Activated CD8-positive, alpha-beta memory T cell treated with anti-CD3 and anti-CD28 coated beads, Interleukin-2, amount 10 ng/mL, durations not matched to agents 7 days and 5 days (primary cell): ENCODE measurements around the gene APEH. TPM values are rescaled to one million over a fixed set of nuclear protein-coding genes. Genes with fewer than 3 reads are reported as not detected.

ENCODE experiments used
- ATAC-seq: fragments of 150-1000 bp; cut with Tn5 transposase; one replicate; pipeline ENCODE4 v1.10.0; 2021; ENCODE audit warnings: moderate library complexity
- CTCF ChIA-PET: fragments of 350-600 bp; sonication (Branson Sonifier 250); formaldehyde crosslinking; loops from one replicate; lab custom pipeline; 2021; ENCODE audit warnings: antibody characterized with exemption; lab: Charles Lee
- DNase-seq: peaks from one replicate; pipeline ENCODE4 v3.0.0-alpha.2; 2020
- H3K27ac Mint-ChIP-seq: one replicate; pipeline ENCODE4 v1.8.0; 2021; ENCODE audit warnings: mild to moderate bottlenecking, mixed read lengths
- H3K27me3 Mint-ChIP-seq: one replicate; pipeline ENCODE4 v1.8.0; 2021; ENCODE audit warnings: mixed read lengths
- H3K36me3 Mint-ChIP-seq: one replicate; pipeline ENCODE4 v1.8.0; 2021; ENCODE audit warnings: mild to moderate bottlenecking, mixed read lengths
- H3K4me1 Mint-ChIP-seq: one replicate; pipeline ENCODE4 v1.8.0; 2021; ENCODE audit warnings: mixed read lengths
- H3K4me3 Mint-ChIP-seq: one replicate; pipeline ENCODE4 v1.8.0; 2021; ENCODE audit warnings: mild to moderate bottlenecking, moderate library complexity, mixed read lengths
- H3K9me3 Mint-ChIP-seq: one replicate; pipeline ENCODE4 v1.8.0; 2022; ENCODE audit warnings: low read depth, mixed read lengths
- total RNA-seq, 2 experiments: library from RNA; stranded (reverse); gene quantifications; one replicate each; pipeline ENCODE4 v1.2.3, GENCODE V29; 2021

APEH gene
- total RNA-seq, 2 experiments from 2014 or later = 150 to 172 TPM

GRCh38 chr3:49665822-49666519 lies 8.2 kb upstream of the APEH start:
- no peak overlapping the region for H3K4me3 Mint-ChIP-seq
- peak; percentile 28 for ATAC-seq
- no peak for DNase-seq
- CTCF ChIA-PET = interaction anchor here (1.2 to 2.9 kb wide), 2 partner anchors 126 to 173 kb away, joined by 5 to 22 read pairs; no protein-coding TSS in a partner anchor
- no peaks in the 10 kb centered on the region for H3K9me3 Mint-ChIP-seq
- peaks cover 5% of the 10 kb centered on the region for H3K4me1 Mint-ChIP-seq
- no peak overlapping the region for H3K27ac Mint-ChIP-seq
- H3K36me3 Mint-ChIP-seq = no peaks in the 10 kb centered on the region
- H3K27me3 Mint-ChIP-seq = no peaks in the 10 kb centered on the region

- CTCF ChIA-PET = interaction anchor here (2.9 kb wide), 1 partner anchor 127 kb away, joined by 22 read pairs; no protein-coding TSS in a partner anchor
- no peaks in the 10 kb centered on the region for H3K36me3 Mint-ChIP-seq
- no peak overlapping the region for H3K4me3 Mint-ChIP-seq
- DNase-seq = no peak
- no peak for ATAC-seq
- no peaks in the 10 kb centered on the region for H3K9me3 Mint-ChIP-seq
- H3K27ac Mint-ChIP-seq = no peak overlapping the region
- H3K27me3 Mint-ChIP-seq = no peaks in the 10 kb centered on the region
- H3K4me1 Mint-ChIP-seq = peaks cover 5% of the 10 kb centered on the region
These were observed 7.6 kb upstream of the APEH start for GRCh38 chr3:49666592-49666991.

- H3K27me3 Mint-ChIP-seq = no peaks in the 10 kb centered on the region
- CTCF ChIA-PET = interaction anchor here (0.6 to 2.9 kb wide), 2 partner anchors 128 to 160 kb away, joined by 3 to 22 read pairs; no protein-coding TSS in a partner anchor
- H3K27ac Mint-ChIP-seq = no peak overlapping the region
- H3K4me1 Mint-ChIP-seq = peaks cover 11% of the 10 kb centered on the region
- ATAC-seq (no peak), DNase-seq (no peak)
- H3K4me3 Mint-ChIP-seq = no peak overlapping the region
- no peaks in the 10 kb centered on the region for H3K36me3 Mint-ChIP-seq
- no peaks in the 10 kb centered on the region for H3K9me3 Mint-ChIP-seq
These were observed 6.3 kb upstream of the APEH start for GRCh38 chr3:49667701-49668413.

GRCh38 chr3:49668414-49668797 lies 5.7 kb upstream of the APEH start:
- no peak overlapping the region for H3K4me3 Mint-ChIP-seq
- CTCF ChIA-PET = interaction anchor here (0.6 to 5.4 kb wide), 2 partner anchors 130 to 159 kb away, joined by 3 to 272 read pairs; no protein-coding TSS in a partner anchor
- H3K4me1 Mint-ChIP-seq = peaks cover 15% of the 10 kb centered on the region
- DNase-seq (no peak), ATAC-seq (no peak)
- no peaks in the 10 kb centered on the region for H3K36me3 Mint-ChIP-seq
- H3K9me3 Mint-ChIP-seq = no peaks in the 10 kb centered on the region
- no peaks in the 10 kb centered on the region for H3K27me3 Mint-ChIP-seq
- H3K27ac Mint-ChIP-seq = no peak overlapping the region

GRCh38 chr3:49668861-49669260 lies 5.3 kb upstream of the APEH start:
- no peak for DNase-seq
- Mint-ChIP-seq H3K27ac (no peak overlapping the region), H3K4me3 (no peak overlapping the region), H3K9me3 (no peaks in the 10 kb centered on the region), H3K27me3 (no peaks in the 10 kb centered on the region), H3K36me3 (no peaks in the 10 kb centered on the region), H3K4me1 (peaks cover 18% of the 10 kb centered on the region)
- ATAC-seq = no peak
- CTCF ChIA-PET = interaction anchor here (0.8 to 5.4 kb wide), 3 partner anchors 11 to 1033 kb away, joined by 3 to 272 read pairs (median 3); partner anchors contain the start of gene SLC26A6

- H3K4me3 Mint-ChIP-seq = no peak overlapping the region
- no peaks in the 10 kb centered on the region for H3K36me3 Mint-ChIP-seq
- no peaks in the 10 kb centered on the region for H3K9me3 Mint-ChIP-seq
- DNase-seq = no peak
- H3K27me3 Mint-ChIP-seq = no peaks in the 10 kb centered on the region
- ATAC-seq = no peak
- no peak overlapping the region for H3K27ac Mint-ChIP-seq
- peaks cover 18% of the 10 kb centered on the region for H3K4me1 Mint-ChIP-seq
- CTCF ChIA-PET = interaction anchor here (0.8 to 5.4 kb wide), 3 partner anchors 10 to 1034 kb away, joined by 3 to 272 read pairs (median 3); partner anchors contain the start of gene SLC26A6
These were observed 4.8 kb upstream of the APEH start for GRCh38 chr3:49669352-49669751.

GRCh38 chr3:49670940-49671290 lies 3.2 kb upstream of the APEH start:
- ATAC-seq = no peak
- no peaks in the 10 kb centered on the region for H3K9me3 Mint-ChIP-seq
- CTCF ChIA-PET = interaction anchor here (0.7 to 5.4 kb wide), 17 partner anchors 8 to 201 kb away, joined by 3 to 272 read pairs (median 4); partner anchors contain the start of genes BSN and DAG1
- DNase-seq = no peak
- no peaks in the 10 kb centered on the region for H3K27me3 Mint-ChIP-seq
- H3K4me3 Mint-ChIP-seq = no peak overlapping the region
- no peak overlapping the region for H3K27ac Mint-ChIP-seq
- peaks cover 5% of the 10 kb centered on the region for H3K36me3 Mint-ChIP-seq
- peaks cover 28% of the 10 kb centered on the region for H3K4me1 Mint-ChIP-seq

- CTCF ChIA-PET = interaction anchor here (0.6 to 5.4 kb wide), 34 partner anchors 9 to 815 kb away, joined by 3 to 272 read pairs (median 4); partner anchors contain the start of genes BSN, DAG1, KLHDC8B and NICN1
- peak overlapping the region; percentile 66 for H3K27ac Mint-ChIP-seq
- no peaks in the 10 kb centered on the region for H3K9me3 Mint-ChIP-seq
- peaks cover 7% of the 10 kb centered on the region for H3K36me3 Mint-ChIP-seq
- no peaks in the 10 kb centered on the region for H3K27me3 Mint-ChIP-seq
- peaks cover 30% of the 10 kb centered on the region for H3K4me1 Mint-ChIP-seq
- DNase-seq (peak; percentile 82), ATAC-seq (no peak)
- peak overlapping the region; percentile 50 for H3K4me3 Mint-ChIP-seq
These were observed 2.6 kb upstream of the APEH start for GRCh38 chr3:49671291-49672288.

GRCh38 chr3:49673121-49673714 lies 933 bp upstream of the APEH start:
- ATAC-seq = no peak
- H3K4me3 Mint-ChIP-seq = peak overlapping the region; percentile 96

GRCh38 chr3:49674497-49674983 lies 389 bp downstream of the APEH start:
- peak overlapping the region; percentile 96 for H3K4me3 Mint-ChIP-seq
- ATAC-seq (peak; percentile 22), DNase-seq (no peak)
- H3K9me3 Mint-ChIP-seq = no peaks in the 10 kb centered on the region
- H3K36me3 Mint-ChIP-seq = peaks cover 13% of the 10 kb centered on the region
- H3K27ac Mint-ChIP-seq = peak overlapping the region; percentile 99
- peaks cover 34% of the 10 kb centered on the region for H3K4me1 Mint-ChIP-seq
- CTCF ChIA-PET = no interaction called here
- H3K27me3 Mint-ChIP-seq = no peaks in the 10 kb centered on the region

More at GRCh38 chr3:49673121-49673714, 933 bp upstream of the APEH start:
- Mint-ChIP-seq H3K9me3 (no peaks in the 10 kb centered on the region), H3K27me3 (no peaks in the 10 kb centered on the region), H3K27ac (peak overlapping the region; percentile 99), H3K4me1 (peaks cover 34% of the 10 kb centered on the region), H3K36me3 (peaks cover 12% of the 10 kb centered on the region)
- CTCF ChIA-PET = interaction anchor here (0.7 to 5.4 kb wide), 8 partner anchors 28 to 257 kb away, joined by 3 to 272 read pairs (median 4); partner anchors contain the start of gene BSN
- no peak for DNase-seq

GRCh38 chr3:49675912-49676311 lies 1.8 kb downstream of the APEH start:
- Mint-ChIP-seq H3K27ac (no peak overlapping the region), H3K4me3 (no peak overlapping the region)
- CTCF ChIA-PET = interaction anchor here (3.6 kb wide), 1 partner anchor 136 kb away, joined by 21 read pairs; no protein-coding TSS in a partner anchor

More at GRCh38 chr3:49675912-49676311, 1.8 kb downstream of the APEH start:
- Mint-ChIP-seq H3K4me1 (peaks cover 34% of the 10 kb centered on the region), H3K9me3 (no peaks in the 10 kb centered on the region), H3K27me3 (no peaks in the 10 kb centered on the region), H3K36me3 (peaks cover 17% of the 10 kb centered on the region)
- no peak for ATAC-seq
- DNase-seq = no peak
